Uterus (tissue), 4 donors: ENCODE data around the gene BAHCC1. TPM values are rescaled to one million over a fixed set of nuclear protein-coding genes. Genes with fewer than 3 reads are reported as not detected.

Source experiments
- DNase-seq, 2 donors: peaks; one replicate each; pipeline ENCODE4 v3.0.0-alpha.2; 2019 to 2020
- H3K27ac ChIP-seq, 2 donors: fragments of 200-600 bp; sonication (generic); 1 replicate in 1 of 2; 2 replicates in 1 of 2; pipeline ENCODE4 v1.5.1; 2016 to 2018
- H3K27me3 ChIP-seq, 2 donors: fragments of 200-600 bp; sonication (generic); one replicate each; pipeline ENCODE4 v1.5.1; 2018 to 2019; ENCODE audit warnings: control low read depth in 1 of 2
- H3K36me3 ChIP-seq, 2 donors: fragments of 200-600 bp; sonication (generic); one replicate each; pipeline ENCODE4 v1.5.1; 2019; ENCODE audit warnings: control low read depth in 1 of 2
- H3K4me1 ChIP-seq, 2 donors: fragments of 200-600 bp; sonication (generic); one replicate each; pipeline ENCODE4 v1.5.1; 2018 to 2019; ENCODE audit warnings: control low read depth in 1 of 2
- H3K4me3 ChIP-seq, 2 donors: fragments of 200-600 bp; sonication (generic); 1 replicate in 1 of 2; 2 replicates in 1 of 2; pipeline ENCODE4 v1.5.1; 2018 to 2019; ENCODE audit warnings: mild to moderate bottlenecking in 1 of 2
- H3K9me3 ChIP-seq, 2 donors: fragments of 200-600 bp; sonication (generic); one replicate each; pipeline ENCODE4 v1.5.1; 2019; ENCODE audit warnings: control low read depth in 1 of 2
- POLR2A ChIP-seq, 2 donors: fragments of 450-650 bp; IDR thresholded peaks; one replicate each; pipeline ENCODE4 v1.6.1; 2016; ENCODE audit warnings: antibody characterized with exemption in 2 of 2, mild to moderate bottlenecking in 1 of 2, moderate library complexity in 1 of 2
- intact Hi-C: fragments of 100-400 bp; cut with DNase I; formaldehyde crosslinking; loops from one replicate; pipeline ENCODE4 v1.15.1; 2023; ENCODE audit warnings: low total_unique reads
- total RNA-seq, 4 donors: library from RNA; depleted of rRNA in 3 of 4; stranded (reverse); fragments of >200 nt in 3 of 4; gene quantifications; one replicate each; pipeline versions ENCODE4 v1.1.0 to v1.2.4, GENCODE V29; 2014 to 2023
- TF ChIP-seq, protein P1 (sequence below), 4 experiments: fragments of 200-600 bp in 2 of 4; fragments of 450-650 bp in 2 of 4; sonication (generic) in 2 of 4; IDR thresholded peaks; one replicate each; pipeline ENCODE4 v1.5.1; 2016 to 2019; ENCODE audit warnings: antibody characterized with exemption in 4 of 4, mild to moderate bottlenecking in 2 of 4, moderate library complexity in 1 of 4
- donor health status: DM: yes; HTN: yes; CAD: no.

BAHCC1 gene
- total RNA-seq, 4 donors from 2014 or later = 1.5 to 34.1 (median 8.5) TPM

GRCh38 chr17:81419319-81419885 lies 24.1 kb downstream of the BAHCC1 start:
- H3K27me3 ChIP-seq = no peaks in the 10 kb centered on the region
- peak overlapping the region; percentile 85 to 91 for H3K27ac ChIP-seq
- peak overlapping the region; percentile 20 to 35 for H3K4me3 ChIP-seq
- TF ChIP-seq POLR2A (IDR thresholded peaks at IDR 0.05) = peak; percentile 11 to 52
- TF ChIP-seq, protein P1, sequence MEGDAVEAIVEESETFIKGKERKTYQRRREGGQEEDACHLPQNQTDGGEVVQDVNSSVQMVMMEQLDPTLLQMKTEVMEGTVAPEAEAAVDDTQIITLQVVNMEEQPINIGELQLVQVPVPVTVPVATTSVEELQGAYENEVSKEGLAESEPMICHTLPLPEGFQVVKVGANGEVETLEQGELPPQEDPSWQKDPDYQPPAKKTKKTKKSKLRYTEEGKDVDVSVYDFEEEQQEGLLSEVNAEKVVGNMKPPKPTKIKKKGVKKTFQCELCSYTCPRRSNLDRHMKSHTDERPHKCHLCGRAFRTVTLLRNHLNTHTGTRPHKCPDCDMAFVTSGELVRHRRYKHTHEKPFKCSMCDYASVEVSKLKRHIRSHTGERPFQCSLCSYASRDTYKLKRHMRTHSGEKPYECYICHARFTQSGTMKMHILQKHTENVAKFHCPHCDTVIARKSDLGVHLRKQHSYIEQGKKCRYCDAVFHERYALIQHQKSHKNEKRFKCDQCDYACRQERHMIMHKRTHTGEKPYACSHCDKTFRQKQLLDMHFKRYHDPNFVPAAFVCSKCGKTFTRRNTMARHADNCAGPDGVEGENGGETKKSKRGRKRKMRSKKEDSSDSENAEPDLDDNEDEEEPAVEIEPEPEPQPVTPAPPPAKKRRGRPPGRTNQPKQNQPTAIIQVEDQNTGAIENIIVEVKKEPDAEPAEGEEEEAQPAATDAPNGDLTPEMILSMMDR (IDR thresholded peaks at IDR 0.05) = peak in 1 of 4 experiments; percentile 23
- no peaks in the 10 kb centered on the region for H3K36me3 ChIP-seq
- intact Hi-C loops = no loop called here
- H3K4me1 ChIP-seq = peaks cover 15 to 58% of the 10 kb centered on the region in 2 donors
- no peaks in the 10 kb centered on the region for H3K9me3 ChIP-seq
- peak; percentile 90 to 94 for DNase-seq

- Histone ChIP-seq H3K4me3 (peak overlapping the region; percentile 20 to 35), H3K27me3 (no peaks in the 10 kb centered on the region), H3K27ac (peak overlapping the region; percentile 85 to 91), H3K4me1 (peaks cover 15 to 58% of the 10 kb centered on the region in 2 donors), H3K36me3 (no peaks in the 10 kb centered on the region), H3K9me3 (no peaks in the 10 kb centered on the region)
- TF ChIP-seq, protein P1 (IDR thresholded peaks at IDR 0.05) = no peak
- TF ChIP-seq POLR2A (IDR thresholded peaks at IDR 0.05) = no peak
- DNase-seq = peak in 1 of 2 donors; percentile 66
- intact Hi-C loops = no loop called here
These were observed 24.9 kb downstream of the BAHCC1 start for GRCh38 chr17:81419886-81420768.

DNA sequence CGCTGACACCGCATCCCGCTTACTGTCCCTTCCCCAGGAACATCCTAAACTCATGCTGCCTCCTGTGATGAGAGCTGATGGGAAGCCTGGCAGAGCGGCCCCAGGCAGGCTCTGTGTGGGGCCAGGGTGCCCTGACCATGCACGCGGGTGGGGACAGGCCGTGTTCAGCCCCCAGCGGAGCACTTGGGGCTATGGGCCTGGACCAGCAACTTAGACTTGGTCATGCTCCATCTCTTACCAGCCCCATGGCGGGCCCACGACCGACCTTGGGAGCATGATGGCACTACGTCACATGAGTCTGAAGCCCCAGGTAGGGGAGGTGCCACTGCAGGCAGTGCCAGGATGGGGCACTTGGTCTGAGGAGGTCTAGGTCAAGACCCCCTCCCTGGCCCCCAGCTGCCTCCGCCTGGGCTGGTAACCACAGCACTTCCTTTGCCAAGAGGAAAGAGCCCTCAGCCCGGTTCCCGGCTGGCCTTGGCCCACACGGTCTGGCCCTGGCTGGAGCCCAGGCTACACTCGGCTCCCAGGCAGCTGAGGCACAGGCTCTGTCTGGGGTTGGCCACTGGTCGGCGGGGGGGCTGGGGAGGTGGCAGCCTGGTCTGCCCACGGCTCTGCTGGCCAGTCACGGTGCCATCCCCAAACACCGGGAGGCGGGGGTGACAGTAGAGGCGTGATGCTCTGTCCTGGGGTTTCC lies 25.7 kb downstream of the BAHCC1 start:
- no peaks in the 10 kb centered on the region for H3K9me3 ChIP-seq
- DNase-seq = peak in 1 of 2 donors; percentile 68
- no peak overlapping the region for H3K4me3 ChIP-seq
- intact Hi-C loops = no loop called here
- TF ChIP-seq, protein P1 (IDR thresholded peaks at IDR 0.05) = no peak
- TF ChIP-seq POLR2A (IDR thresholded peaks at IDR 0.05) = no peak
- H3K4me1 ChIP-seq = peaks cover 15 to 58% of the 10 kb centered on the region in 2 donors
- no peaks in the 10 kb centered on the region for H3K36me3 ChIP-seq
- H3K27me3 ChIP-seq = no peaks in the 10 kb centered on the region
- H3K27ac ChIP-seq = peak overlapping the region; percentile 85 to 91

DNA sequence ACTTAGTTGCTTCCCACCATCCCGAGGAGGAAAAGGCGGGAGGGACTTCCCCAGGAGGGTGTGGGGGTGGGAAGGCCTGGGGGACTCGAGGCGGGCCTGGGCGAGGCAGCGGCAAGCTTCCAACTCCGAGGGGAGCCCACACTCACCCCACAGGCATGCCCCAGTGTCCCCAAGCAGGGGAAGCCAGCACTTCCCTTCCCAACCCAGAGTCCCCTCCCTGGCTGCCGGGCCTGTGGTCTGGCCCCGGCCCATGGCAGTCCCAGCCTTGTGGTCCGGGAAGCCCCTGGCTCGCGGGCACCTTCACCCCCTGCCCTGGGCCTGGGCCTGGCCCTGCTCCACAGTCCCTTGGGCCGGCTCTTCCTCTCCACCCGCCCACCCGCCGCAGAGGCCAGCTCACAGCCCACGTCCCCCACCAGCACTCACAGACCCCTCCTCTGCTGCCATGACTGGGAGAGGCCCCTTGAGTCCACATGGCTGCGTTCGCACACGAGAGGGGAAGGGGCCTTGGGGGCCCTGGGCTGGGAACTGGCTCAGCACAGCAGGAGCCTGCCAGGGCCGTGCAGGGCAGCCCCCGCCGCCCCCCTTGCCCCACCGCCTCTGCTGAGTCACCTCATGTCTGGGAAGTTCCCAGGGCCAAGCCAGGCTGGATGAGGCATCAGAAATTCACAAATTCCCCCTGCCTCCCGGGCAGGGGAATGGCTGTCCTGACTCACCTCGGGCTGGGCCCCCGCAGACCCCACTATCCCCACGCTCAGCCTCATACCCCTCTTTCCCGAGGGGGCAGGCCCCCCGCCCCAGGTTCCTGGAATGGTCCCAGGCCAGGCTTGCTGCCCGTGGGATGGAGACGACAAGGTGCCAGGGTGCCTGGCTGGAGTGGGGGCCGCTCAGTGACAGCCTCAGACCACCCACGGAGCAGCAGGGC lies 27.8 kb downstream of the BAHCC1 start:
- no peaks in the 10 kb centered on the region for H3K9me3 ChIP-seq
- H3K4me1 ChIP-seq = peaks cover 15 to 49% of the 10 kb centered on the region in 2 donors
- peak overlapping the region in 1 of 2 donors; percentile 10 for H3K4me3 ChIP-seq
- no peaks in the 10 kb centered on the region for H3K27me3 ChIP-seq
- H3K27ac ChIP-seq = peak overlapping the region; percentile 69 to 85
- peak; percentile 88 to 89 for DNase-seq
- H3K36me3 ChIP-seq = no peaks in the 10 kb centered on the region
- intact Hi-C loops = no loop called here
- TF ChIP-seq, protein P1 (IDR thresholded peaks at IDR 0.05) = no peak
- TF ChIP-seq POLR2A (IDR thresholded peaks at IDR 0.05) = no peak
